ENCODE measurements around the gene SELENON.
A peak's percentile ranks its signal among the peaks of the same experiment; 100 is the strongest.

SELENON gene

DNA sequence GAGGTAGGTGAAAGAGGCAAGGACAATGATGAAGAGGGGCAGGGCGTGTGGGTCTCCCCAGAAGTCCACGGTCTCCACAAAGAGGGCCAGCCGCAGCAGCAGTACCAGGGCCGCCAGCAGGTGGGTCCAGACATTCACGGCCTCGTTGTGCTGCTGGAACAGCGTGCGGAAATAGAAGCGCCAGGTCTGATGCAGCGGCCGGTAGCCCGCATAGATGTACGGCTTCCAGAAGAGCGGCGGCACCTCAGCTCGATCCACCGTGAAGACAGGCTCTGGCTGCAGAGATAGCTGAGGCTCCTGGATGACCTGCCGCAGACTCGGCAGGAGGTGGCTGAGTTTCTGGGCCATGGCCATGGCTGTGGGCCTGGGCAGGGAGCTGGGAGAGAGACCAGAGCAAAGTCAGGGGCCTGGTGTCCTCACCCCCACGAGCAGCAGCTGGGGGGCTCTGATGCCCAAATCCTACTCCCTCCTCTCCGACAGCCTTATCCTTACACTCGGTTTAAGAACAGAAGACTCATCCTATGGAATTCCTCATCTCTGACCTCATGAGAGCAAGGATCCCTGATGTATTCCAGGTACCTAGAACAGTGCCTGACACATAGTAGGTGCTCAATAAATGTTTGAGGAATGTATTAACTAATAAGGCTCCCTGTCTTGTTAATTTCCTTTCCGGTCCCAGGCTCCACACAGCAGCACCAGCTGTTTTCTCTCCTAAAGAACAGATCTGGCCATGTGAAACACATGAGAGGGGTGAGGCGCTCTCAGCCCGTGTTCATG is 63.7 kb downstream of the SELENON start:
- DNase-seq (ENCODE audit: low spot score), result peak; percentile 24

DNA sequence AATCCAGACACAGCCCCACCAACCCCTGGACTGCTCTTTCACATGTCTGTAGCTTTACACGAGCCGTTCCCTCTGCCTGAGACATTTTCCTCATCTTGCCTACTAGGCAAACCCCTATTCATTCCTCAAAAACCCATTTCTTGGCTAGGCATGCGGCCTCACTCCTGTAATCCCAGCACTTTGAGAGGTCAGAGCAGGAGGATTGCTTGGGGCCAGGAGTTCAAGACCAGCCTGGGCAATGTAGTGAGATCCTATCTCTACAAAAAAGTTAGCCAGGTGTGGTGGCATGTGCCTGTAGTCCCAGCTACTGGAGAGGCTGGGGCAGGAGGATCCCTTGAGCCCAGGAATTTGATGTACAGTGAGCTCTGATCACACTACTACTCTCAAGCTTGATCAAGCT is 64.4 kb downstream of the SELENON start:
- no peak for DNase-seq (ENCODE audit: low spot score)

DNA sequence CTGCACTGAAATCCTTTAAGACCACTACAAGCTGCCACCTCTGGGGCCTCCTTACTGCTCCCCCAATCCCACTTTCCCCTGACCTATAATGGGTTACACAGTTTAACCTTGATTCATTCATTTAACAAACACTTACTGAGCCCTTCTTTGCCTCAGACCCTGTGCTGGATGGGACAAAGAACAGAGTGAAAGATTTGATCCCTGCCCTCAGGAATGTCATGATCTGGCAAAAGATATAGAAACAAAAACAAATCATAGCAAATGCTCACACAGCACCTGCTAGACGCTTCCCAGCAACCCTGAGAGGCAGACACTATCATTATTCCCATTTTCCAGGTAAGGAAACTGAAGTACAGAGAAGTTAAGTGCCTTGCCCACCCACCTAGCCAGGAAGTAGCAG is 66.3 kb downstream of the SELENON start:
- no peak for DNase-seq (ENCODE audit: low spot score)

DNA sequence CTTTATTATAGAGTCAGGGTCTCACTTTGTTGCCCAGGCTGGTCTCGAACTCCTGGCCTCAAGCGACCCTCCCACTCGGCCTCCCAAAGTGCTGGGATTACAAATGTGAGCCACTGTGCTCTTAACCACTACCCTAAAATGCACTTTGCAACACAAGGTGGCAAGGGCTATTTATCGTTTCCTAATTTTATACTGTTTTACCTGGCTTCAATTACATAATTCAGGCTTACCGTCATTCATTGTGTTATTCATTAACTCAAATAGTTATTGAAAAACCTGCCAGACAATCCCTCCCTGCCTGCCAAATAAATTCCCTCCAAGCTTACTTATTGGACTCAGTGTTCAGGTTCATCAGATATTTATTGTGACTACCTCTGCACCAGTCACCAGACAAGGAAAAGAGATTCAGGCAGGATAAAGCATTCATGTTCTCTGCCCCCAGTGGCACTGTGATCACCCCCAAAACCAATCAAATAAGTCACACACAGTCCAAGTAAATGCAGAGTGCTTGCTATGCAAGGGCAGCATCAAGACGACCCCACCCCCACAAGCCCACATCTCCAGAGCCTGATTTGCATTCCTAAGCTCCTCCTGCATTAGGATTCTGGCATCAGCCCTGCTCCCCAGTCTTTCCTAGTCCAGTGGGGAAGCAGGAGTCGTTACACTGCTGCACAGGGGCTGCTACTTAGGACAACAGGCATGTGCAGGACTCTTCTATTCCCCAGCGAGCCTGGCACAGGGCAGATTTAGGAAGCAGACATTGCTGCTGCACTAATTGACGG is 67.4 kb downstream of the SELENON start:
- DNase-seq (ENCODE audit: low spot score), result no peak

Data from D341Med (cell line).